Mesothelial cell of epicardium (in vitro differentiated cells): ENCODE measurements around the gene PADI3. TPM values are rescaled to one million over a fixed set of nuclear protein-coding genes. Genes with fewer than 3 reads are reported as not detected.

Experiments used
- DNase-seq, 2 experiments: peaks; one replicate each; pipeline ENCODE4 v3.0.0; 2021; ENCODE audit warnings: low spot score in 2 of 2; ENCODE audit not compliant: unreplicated experiment in 2 of 2
- H3K27ac Mint-ChIP-seq: 2 replicates; pipeline ENCODE4 v1.8.0; 2021; ENCODE audit warnings: mixed read lengths
- H3K27me3 Mint-ChIP-seq: 2 replicates; pipeline ENCODE4 v1.8.0; 2021; ENCODE audit warnings: low read depth, mixed read lengths
- H3K36me3 Mint-ChIP-seq: 2 replicates; pipeline ENCODE4 v1.8.0; 2021; ENCODE audit warnings: mixed read lengths
- H3K4me1 Mint-ChIP-seq: 2 replicates; pipeline ENCODE4 v1.8.0; 2021; ENCODE audit warnings: mixed read lengths
- H3K4me3 Mint-ChIP-seq: 2 replicates; pipeline ENCODE4 v1.8.0; 2021; ENCODE audit warnings: mild to moderate bottlenecking, moderate library complexity, mixed read lengths
- H3K9me3 Mint-ChIP-seq: 2 replicates; pipeline ENCODE4 v1.8.0; 2021; ENCODE audit warnings: mixed read lengths
- total RNA-seq: library from RNA; stranded (reverse); gene quantifications from 3 replicates; pipeline ENCODE4 v1.2.1, GENCODE V29; 2021
- TF ChIP-seq, protein P1 (sequence below): fragments of 200-600 bp; sonication (generic); IDR thresholded peaks from one replicate; pipeline ENCODE4 v1.5.0; 2021; ENCODE audit warnings: antibody characterized with exemption; ENCODE audit not compliant: unreplicated experiment

Gene PADI3
- total RNA-seq, 1 donor from 2014 or later, result not detected

DNA sequence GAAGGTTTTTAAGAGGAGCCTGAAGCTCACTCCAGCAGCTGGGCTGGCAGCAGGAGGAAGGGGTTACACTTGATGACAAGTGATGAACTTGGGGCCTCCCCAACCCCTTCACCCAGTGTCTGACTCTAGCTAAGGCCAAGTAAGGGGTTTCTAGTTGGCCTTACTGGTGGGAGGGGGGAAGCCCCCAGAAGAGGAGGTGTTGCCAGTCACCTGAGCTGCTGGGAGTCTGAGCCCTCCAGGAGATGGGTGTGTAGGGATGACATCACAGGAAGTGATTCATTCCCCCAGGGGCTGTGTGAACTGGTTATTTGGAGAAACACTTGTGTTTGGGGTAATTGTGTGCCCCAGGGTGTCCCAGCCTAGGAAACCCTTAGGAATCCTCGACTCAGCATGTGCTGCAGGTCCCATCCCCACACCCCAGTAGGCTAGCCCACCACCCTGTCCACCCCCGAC lies 40.9 kb upstream of the PADI3 start:
- peaks cover 38% of the 10 kb centered on the region for H3K4me1 Mint-ChIP-seq
- H3K4me3 Mint-ChIP-seq, result no peak overlapping the region
- DNase-seq, result no peak
- TF ChIP-seq, protein P1, sequence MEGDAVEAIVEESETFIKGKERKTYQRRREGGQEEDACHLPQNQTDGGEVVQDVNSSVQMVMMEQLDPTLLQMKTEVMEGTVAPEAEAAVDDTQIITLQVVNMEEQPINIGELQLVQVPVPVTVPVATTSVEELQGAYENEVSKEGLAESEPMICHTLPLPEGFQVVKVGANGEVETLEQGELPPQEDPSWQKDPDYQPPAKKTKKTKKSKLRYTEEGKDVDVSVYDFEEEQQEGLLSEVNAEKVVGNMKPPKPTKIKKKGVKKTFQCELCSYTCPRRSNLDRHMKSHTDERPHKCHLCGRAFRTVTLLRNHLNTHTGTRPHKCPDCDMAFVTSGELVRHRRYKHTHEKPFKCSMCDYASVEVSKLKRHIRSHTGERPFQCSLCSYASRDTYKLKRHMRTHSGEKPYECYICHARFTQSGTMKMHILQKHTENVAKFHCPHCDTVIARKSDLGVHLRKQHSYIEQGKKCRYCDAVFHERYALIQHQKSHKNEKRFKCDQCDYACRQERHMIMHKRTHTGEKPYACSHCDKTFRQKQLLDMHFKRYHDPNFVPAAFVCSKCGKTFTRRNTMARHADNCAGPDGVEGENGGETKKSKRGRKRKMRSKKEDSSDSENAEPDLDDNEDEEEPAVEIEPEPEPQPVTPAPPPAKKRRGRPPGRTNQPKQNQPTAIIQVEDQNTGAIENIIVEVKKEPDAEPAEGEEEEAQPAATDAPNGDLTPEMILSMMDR, result no peak
- H3K27ac Mint-ChIP-seq, result peak overlapping the region; percentile 21
- H3K9me3 Mint-ChIP-seq, result no peaks in the 10 kb centered on the region
- H3K27me3 Mint-ChIP-seq, result peaks cover 1% of the 10 kb centered on the region
- H3K36me3 Mint-ChIP-seq, result no peaks in the 10 kb centered on the region

DNA sequence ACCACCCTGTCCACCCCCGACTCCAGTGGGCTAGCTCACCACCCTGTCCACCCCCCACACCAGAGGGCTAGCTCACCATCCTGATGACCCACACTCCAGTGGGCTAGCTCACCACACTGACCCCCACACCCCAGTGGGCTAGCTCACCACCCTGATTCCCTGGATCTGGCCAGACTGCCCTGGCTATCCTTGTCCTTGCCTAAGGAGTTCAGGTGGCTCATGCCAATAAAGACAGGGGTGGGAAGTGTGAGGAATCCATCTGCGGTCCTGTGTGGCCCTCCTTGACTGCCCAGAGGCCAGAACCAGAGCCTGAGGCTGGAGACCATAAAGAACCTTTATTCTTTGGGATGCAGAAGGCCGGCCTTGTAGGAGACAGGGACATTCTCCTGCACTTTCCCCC lies 40.4 kb upstream of the PADI3 start:
- H3K9me3 Mint-ChIP-seq, result no peaks in the 10 kb centered on the region
- peaks cover 40% of the 10 kb centered on the region for H3K4me1 Mint-ChIP-seq
- no peaks in the 10 kb centered on the region for H3K36me3 Mint-ChIP-seq
- TF ChIP-seq, protein P1, result no peak
- DNase-seq, result no peak
- peaks cover 1% of the 10 kb centered on the region for H3K27me3 Mint-ChIP-seq
- no peak overlapping the region for H3K4me3 Mint-ChIP-seq
- peak overlapping the region; percentile 78 for H3K27ac Mint-ChIP-seq

DNA sequence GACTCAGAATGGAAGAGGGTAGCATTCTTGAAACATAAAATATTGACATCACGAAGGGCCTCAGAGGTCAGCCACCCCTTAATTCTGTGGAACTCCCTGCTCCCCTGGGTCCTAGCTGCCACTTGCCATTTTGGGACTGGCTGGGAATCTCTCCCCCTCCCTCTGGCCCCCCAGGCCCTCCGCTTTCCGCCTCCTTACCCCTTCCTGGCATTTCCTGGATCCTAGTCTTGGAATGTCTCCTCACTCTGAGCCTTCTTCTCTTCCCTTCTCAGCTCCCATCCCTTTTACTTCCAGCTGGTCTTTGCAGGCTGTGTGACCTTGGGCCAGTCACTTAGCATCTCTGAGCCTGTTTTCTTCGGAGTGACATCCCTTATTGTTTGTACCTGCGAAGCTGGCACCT lies 39.5 kb upstream of the PADI3 start:
- Mint-ChIP-seq H3K4me1 (peaks cover 45% of the 10 kb centered on the region), H3K9me3 (no peaks in the 10 kb centered on the region), H3K27me3 (no peaks in the 10 kb centered on the region), H3K36me3 (no peaks in the 10 kb centered on the region), H3K27ac (peak overlapping the region; percentile 78), H3K4me3 (no peak overlapping the region)
- TF ChIP-seq, protein P1, result no peak
- no peak for DNase-seq

DNA sequence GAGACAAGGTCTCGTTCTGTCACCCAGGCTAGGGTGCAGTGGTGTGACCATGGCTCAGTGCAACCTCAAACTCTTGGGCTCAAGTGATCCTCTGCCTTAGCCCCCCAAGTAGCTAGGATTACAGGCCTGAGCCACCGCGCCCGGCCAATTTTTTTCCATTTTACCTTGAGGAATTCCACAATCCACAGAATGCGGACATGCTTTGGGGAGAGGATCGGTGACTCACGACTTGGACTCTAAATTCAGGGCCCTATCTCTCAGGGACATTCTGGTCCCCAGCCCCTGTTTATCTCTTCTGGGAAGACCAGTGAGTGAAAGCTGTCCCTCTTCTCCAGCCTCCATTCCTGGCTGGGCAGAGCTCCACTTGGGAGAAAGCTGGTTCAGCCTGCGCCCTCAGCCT lies 38.7 kb upstream of the PADI3 start:
- Mint-ChIP-seq H3K9me3 (no peaks in the 10 kb centered on the region), H3K36me3 (no peaks in the 10 kb centered on the region), H3K4me3 (no peak overlapping the region), H3K4me1 (peaks cover 50% of the 10 kb centered on the region), H3K27me3 (no peaks in the 10 kb centered on the region), H3K27ac (no peak overlapping the region)
- DNase-seq, result no peak
- TF ChIP-seq, protein P1, result no peak

DNA sequence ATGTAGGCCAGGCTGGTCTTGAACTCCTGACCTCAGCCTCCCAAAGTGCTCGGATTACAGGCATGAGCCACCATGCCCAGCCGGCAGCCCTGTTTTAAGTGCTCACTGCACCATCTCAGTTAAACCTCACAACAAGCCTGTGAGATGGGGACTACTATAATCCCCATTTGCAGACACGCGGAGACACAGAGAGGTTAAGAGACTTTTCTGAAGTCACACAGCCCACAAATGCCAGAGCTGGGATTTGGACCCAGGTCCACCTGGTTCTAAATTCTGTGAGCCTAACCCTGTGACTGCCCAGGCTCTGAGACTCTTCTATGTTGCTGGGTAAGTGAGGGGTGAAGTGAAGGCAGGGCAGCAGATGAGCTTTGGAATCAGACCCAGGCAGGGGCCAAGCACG lies 37.5 kb upstream of the PADI3 start:
- peaks cover 60% of the 10 kb centered on the region for H3K4me1 Mint-ChIP-seq

More for the DNA sequence above, 37.5 kb upstream of the PADI3 start:
- Mint-ChIP-seq H3K9me3 (no peaks in the 10 kb centered on the region), H3K36me3 (no peaks in the 10 kb centered on the region), H3K27me3 (no peaks in the 10 kb centered on the region), H3K27ac (no peak overlapping the region), H3K4me3 (no peak overlapping the region)
- DNase-seq, result no peak
- TF ChIP-seq, protein P1, result no peak
